HG03097 (cell line): ENCODE data around the gene GLT8D1.
A peak's percentile ranks its signal among the peaks of the same experiment; 100 is the strongest.
"Not testable (repeated sequence)": the region's sequence is repeated elsewhere in the genome, so short reads cannot be mapped to it uniquely, and the experiment has no call there.

Experiments used
- ATAC-seq: cut with Tn5 transposase; IDR thresholded peaks from one replicate; pipeline ENCODE4 v1.9.1; 2021; ENCODE audit not compliant: unreplicated experiment, low FRiP score

The GLT8D1 gene, protein sequence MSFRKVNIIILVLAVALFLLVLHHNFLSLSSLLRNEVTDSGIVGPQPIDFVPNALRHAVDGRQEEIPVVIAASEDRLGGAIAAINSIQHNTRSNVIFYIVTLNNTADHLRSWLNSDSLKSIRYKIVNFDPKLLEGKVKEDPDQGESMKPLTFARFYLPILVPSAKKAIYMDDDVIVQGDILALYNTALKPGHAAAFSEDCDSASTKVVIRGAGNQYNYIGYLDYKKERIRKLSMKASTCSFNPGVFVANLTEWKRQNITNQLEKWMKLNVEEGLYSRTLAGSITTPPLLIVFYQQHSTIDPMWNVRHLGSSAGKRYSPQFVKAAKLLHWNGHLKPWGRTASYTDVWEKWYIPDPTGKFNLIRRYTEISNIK

DNA sequence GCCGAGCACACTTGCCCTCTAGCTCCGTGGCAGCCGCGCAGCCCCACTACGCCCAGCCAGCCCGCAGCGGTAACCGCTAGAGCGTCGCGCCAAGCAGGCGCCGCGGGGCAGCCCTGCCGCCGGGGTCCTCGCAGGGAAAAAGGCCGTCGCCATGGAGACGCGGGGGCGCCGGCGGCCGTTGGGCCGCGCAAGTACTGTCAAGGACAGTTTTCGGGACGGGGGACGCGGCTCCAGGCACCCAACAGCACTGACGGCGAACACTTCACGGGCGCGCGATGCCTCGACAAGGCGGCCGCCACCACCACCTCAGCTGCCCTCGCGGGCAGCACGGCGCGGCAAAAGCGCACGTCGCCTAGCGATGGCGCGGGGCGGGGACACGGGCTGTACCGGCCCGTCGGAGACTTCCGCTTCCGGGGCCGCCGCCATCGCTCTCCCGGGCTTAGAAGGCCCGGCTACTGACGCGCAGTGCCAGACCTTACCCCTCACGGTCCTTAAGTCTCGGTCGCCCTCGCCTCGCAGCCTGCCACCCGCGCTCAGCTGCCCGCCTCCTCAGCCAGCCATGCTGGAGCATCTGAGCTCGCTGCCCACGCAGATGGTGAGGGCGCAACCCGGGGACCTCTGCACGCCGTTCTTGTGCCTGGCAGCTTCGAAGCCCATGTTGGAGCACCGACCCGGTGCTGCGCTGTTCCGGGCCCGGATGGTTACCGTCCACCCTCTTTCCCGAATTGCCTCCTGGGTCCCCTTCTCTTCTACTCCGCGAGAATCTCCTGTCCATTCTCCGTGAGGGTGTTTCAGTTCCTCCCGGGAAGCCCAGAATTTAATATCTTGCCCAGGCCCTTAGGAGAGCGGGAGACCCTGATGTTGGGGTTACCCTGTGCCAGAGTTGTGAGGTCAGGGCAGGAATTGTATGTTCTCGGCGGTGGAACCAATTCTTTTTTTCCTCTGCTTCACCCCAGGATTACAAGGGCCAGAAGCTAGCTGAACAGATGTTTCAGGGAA, at the start of gene GLT8D1, which contains the start of gene SPCS1:
TSS of gene GLT8D1 (minus strand) at position 104 of the 999 bp plus-strand sequence. CDS start 5,331 bp downstream, outside the sequence.
TSS of gene SPCS1 (plus strand) at position 419 of the 999 bp plus-strand sequence. CDS start at position 560, 141 bp downstream.
- ATAC-seq = peak; percentile 67

DNA sequence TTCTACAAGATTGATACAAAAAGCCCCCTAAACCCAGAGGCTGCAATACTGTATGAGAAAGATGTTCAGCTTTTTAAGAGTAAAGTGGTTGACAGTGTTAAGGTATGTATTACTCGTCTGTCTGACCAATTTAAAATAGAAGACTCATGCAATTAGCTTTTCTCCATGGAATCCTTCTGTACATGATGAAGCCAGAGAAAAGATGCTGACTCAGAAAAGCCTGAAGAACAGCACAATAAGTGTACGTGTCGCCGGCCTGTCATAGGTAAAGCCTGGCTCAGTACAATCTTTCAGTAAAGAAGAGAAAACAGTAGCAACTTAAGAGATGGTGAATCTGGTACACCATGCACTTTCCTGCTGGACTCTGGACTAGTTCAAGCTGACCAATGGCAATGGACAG, 48.8 kb upstream of the GLT8D1 start:
- ATAC-seq = no peak

DNA sequence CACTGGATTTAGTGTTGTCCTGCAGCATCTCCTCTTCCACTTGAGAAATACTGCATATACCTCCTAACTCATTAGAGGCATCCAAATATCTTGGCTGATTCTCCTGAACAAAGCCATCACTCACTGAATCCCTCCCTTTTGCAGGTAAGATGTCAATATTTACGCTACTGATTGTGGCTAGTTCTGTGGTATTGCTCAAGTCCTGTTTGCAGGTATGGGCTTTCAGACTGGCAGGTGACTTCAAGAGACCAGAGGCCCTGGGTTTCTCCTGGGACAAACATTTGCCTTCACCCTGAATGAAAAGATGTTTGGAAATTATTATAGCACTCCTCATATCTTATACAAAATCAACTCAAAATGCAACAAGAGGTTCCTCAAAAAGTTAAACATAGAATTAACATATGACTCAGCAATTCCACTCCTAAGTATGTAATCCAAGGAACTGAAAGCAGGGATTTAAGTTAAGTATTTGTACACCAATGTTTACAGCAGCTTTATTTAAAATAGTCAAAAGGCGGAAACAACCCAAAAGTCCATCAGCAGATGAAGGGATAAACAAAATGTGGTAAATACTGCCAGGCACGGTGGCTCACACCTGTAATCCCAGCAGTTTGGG, 46.6 kb upstream of the GLT8D1 start:
- no peak for ATAC-seq

DNA sequence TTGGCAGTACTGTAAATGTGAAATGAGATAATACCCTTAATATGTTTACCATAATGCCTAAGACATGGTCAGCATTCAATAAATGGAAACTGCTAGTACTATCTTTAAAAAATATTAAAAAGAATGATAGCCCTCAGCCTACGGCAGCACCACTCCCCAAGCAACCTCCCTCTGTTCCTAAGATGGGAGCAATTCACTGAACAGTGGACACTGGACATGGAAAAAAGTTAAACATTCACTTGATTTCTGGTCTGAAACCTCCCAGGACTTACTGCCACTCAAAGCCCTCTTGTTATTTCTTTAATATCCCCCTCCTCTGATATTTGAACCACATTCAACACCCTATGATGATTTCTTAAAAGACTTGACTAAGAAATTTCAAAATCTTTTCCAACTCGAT, 38.1 kb upstream of the GLT8D1 start:
- ATAC-seq = no peak

DNA sequence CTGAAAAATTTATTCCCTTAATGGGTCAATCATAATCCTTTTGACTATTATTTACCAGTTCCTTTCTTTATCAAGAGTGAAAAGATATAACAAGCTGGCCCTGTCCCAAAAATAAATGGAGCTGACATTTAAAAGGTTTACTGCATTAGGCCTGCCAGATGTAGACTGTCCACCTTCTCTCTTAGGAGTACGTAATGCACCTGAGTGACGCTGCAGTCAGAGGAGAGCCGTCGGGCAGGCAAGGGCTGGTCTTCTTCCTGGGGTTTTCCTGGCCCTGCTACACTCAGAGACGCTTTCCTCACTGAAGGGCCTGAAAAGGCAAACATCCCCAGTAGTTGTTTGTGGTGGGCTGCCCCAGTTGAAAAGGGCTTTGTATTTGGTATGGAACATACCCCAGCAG, 37.6 kb upstream of the GLT8D1 start:
- no peak for ATAC-seq

DNA sequence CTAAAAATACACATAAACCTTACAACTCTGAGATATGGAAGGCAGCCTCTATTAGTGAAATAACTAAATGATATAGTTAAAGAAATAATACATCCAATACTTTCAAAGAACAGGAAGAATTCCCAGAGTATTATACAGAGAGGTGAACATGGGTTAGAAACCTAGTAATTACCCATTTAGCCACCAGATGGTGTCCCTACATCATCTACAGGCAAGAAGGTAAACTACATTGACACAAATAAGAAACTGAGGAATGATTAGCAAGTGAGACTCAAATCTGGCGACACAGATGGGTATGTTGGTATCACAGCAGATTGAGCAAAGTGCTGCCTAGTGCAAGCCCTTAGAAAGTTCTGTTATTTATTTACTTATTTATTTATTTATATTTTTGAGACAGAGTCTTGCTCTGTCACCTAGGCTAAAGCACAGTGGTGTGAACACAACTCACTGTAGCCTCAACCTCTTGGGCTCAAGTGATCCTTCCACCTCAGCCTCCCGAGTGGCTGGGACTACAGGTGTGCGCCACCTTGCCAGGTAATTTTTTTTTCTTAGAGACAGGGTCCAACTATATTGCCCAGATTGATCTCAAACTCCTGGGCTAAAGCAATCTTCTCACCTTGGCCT, 36.9 kb upstream of the GLT8D1 start:
- no peak for ATAC-seq

DNA sequence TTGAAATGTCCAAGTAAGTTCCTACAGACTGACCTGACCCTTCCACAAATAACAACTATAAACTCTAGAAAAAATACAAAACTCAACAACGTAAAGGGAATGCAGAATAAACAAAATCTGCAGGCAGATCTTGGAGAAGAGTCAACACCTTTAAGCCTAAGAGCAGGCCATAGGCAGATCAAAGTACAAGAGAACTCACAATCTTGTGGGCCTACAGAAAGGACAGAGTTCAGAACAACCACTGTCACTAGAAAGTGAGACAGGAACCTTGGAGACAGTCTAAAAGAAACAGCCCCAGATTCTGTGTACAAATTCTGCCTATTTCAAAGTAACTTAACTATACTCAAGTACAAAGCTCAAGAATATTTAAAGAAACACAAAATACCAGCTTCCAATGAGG, 34.1 kb upstream of the GLT8D1 start:
- no peak for ATAC-seq

DNA sequence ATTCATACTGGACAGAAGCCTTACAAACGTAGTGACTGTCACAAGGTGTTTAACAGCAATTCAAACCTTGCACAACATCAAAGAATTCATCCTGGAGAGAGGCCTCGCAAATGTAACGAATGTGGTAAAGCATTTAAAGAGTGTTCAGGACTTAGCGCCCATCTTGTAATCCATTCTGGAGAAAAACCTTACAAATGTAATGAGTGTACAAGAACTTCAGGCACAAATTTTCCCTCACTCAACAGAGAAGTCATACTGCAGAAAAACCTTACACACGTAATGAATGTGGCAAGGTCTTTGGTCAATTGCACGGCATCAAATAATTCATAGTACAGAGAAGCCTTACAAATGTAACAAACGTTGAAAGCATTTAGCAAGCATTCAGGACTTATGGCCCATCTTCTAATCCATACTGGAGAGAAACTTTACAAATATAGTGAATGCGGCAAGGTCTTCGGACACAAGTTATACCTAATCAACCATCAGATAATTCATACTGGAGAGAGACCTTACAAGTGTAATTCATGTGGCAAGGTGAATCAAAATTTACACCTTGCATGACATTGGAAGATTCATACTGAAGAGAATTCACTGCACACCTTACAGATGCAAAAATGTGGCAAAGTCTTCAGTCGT, 27.8 kb upstream of the GLT8D1 start:
- no peak for ATAC-seq

DNA sequence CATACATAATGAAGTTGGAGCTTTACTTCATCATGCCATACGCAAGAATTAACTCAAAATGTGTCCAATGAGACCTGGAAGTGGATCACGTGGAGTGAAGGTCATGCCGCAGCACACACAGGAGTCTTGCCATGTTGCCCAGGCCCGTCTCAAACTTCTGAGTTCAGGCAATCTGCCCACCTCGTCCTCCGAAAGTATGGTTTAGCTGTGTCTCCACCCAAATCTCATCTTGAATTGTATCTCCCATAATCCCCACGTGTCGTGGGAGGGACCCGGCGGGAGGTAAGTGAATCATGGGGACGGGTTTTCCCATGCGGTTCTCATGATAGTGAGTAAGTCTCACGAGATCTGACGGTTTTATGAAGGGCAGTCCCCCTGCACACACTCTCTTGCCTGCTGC, 26.0 kb upstream of the GLT8D1 start:
- no peak for ATAC-seq

DNA sequence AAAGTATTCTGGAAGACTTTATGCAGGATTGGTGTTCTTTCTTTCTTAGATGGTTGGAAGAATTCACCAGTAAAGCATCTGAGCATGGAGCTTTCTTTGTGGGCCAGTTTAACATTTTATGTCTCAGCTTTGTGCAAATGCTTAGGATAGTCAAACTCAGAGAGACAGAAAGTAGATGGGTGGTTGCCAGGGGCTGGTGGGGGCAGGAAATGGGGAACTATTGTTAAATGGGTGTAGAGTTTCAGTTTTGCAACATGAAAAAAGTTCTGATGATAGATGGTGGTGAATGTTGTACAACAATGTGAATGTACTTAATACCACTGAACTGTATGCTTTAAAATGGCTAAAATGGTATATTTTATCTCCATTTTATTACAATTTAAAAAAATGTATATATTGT, 25.1 kb upstream of the GLT8D1 start:
- no peak for ATAC-seq

DNA sequence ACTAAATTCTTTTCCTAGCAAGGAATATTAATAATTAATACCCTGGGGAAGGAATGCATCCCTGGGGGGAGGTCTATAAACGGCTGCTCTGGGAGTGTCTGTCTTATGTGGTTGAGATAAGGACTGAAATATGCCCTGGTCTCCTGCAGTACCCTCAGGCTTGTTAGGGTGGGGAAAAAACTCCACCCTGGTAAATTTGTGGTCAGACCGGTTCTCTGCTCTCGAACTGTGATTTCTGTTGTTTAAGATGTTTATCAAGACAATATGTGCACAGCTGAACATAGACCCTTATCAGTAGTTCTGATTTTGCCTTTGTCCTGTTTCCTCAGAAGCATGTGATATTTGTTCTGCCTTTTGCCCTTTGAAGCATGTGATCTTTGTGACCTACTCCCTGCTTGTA, 23.2 kb upstream of the GLT8D1 start:
- not testable (repeated sequence) for ATAC-seq

DNA sequence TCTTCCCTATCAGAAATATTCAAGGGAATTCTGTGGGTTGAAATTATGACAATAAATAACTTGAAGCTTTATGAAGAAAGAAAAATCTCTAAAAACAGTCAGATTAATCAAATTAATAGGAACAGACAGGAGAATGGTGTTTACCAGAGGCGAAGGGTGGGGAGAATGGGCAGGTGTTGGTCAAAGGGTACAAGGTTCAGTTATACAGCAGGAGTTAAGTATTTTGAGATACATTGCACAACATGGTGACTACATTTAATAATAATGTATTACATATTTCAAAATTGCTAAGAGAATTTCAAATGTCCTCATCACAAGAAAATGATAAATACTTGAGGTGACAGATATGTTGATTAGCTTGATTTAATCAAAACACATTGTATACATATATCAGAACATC, 18.9 kb upstream of the GLT8D1 start:
- ATAC-seq = no peak

DNA sequence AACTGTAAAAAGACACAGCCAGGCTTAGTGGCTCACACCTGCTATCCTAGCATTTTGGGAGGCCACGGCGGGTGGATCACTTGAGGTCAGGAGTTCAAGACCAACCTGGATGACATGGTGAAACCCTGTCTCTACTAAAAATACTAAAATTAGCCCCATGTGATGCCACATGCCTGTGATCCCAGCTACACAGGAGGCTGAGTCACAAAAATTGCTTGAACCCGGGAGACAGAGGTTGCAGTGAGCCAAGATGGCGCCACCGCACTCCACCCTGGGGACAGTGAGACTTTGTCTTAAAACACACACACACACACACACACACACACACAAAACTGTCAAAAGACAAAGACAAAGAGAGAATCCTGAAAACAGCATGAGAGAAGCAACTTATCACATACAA, 18.3 kb upstream of the GLT8D1 start:
- no peak for ATAC-seq

DNA sequence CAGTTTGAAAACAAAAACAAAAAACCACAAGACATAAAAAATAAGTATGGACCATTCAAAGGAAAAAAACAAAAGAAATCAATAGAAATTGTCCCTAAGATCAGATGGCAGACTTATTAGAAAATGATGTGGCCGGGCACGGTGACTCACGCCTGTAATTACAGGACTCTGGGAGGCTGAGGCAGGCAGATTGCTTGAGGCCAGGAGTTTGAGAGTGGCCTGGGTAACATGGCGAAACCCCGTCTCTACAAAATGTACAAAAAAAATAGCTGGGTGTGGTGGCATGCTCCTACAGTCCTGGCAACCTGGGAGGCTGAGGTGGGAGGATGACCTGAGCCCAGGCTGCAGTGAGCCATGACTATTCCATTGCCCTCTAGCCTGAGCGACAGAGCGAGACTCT, 16.9 kb upstream of the GLT8D1 start:
- ATAC-seq = no peak

DNA sequence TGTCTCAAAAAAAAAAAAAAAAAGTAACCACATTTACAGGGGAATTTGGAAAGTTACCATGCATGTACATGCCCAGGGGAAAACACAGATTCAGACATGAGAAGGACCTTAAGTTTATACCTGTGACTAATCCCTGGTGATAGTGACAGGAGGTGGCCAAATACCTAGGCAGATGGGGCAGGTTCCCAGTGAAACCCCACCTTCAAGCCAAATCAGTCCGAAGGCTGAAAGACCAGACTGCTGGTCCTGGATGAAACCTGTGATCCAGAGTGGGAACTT, 16.1 kb upstream of the GLT8D1 start:
- ATAC-seq = no peak

DNA sequence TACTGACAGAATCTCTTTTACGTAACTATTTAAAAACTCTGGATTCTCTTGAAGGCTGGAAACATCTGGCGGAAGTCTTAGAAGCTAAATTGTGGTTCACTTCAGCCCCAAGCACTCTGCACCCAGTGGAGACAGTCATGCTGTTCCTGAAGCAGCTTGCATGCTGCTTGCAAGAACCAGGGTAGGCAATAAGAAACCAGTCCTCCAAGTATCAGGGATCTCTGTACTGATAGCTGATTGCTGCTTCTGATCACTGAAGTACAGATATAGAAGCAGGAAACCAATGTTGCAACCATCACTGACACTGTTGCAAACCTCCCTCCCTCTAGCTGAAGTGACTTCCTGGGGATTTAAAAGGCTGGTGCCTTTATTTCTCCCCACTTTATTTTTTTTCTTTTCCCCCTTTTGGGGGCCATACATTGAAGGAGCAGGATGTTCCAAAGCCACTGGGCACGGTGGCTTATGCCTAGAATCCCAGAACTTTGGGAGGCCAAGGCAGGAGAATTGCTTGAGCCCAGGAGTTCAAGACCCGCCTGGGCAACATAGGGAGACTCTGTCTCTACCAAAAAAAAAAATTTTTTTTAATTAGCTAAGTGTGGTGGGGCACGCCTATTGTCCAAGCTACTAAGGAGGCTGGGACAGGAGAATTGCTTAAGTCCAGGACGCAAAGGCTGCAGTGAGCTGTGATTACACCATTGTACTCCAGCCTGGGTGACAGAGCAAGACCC, 15.6 kb upstream of the GLT8D1 start:
- ATAC-seq = no peak

DNA sequence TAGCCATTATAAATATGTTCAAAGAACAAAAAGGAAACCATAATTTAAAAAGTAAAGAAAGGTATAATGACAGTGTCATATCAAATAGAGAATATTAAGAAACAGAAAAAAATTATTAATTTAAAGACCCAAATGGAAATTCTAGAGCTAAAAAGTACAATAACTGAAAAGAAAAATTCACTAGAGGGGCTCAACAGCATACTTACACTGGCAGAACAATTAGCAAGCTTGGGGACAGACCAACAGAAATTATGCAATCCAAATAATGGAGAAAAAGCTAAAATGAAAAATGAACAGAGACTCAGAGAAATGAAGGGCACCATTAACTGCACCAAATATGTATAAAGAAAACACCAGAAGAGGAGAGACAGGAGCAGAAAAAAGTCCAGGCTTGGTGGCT, 14.0 kb upstream of the GLT8D1 start:
- ATAC-seq = no peak

DNA sequence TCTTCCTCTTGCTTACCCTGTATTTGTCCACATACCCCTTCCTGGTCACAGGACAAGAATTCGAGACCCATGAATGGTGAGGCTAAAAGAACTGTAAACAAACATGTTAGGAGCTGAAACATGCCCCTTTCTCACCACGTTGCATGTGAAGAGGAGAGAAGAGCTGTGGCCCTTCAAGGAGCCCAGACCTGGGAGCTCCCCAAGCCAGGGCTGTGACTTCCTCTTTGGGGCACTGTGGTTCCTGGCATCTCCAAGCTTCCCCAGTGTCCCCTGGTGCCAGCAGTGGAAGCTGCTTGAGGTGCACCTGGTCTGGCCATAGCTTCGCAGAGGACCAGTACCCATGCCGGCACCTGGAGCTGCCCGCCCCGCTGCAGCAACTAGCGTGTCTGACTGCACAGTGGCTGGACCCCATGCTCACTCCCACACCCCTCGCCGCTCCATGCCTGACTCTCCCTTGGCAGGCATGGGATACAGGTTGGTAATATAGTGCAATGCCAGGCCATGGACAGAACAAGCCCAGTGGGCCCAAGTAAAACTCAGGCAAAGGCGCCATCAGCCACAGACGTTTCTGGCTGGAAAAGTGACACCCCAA, 10.2 kb upstream of the GLT8D1 start:
- no peak for ATAC-seq
